Cardiac muscle cell (in vitro differentiated cells and primary cell): ENCODE measurements around the gene CNTN2. TPM values are rescaled to one million over a fixed set of nuclear protein-coding genes. Genes with fewer than 3 reads are reported as not detected.

Experiments
- DNase-seq, 2 donors: peaks; one replicate each; pipeline versions ENCODE4 v3.0.0 to v3.0.0-alpha.2; 2010 to 2017; ENCODE audit warnings: low read depth in 1 of 2, low spot score in 1 of 2
- H3K27ac ChIP-seq: fragments of 200-600 bp; sonication (generic); 2 replicates; pipeline ENCODE4 v1.5.1; 2016
- H3K27me3 ChIP-seq: fragments of 200-600 bp; sonication (generic); 2 replicates; pipeline ENCODE4 v1.6.0; 2016; ENCODE audit warnings: control low read depth
- H3K36me3 ChIP-seq: fragments of 200-600 bp; sonication (generic); 2 replicates; pipeline ENCODE4 v1.5.1; 2016; ENCODE audit warnings: control low read depth
- H3K4me1 ChIP-seq: fragments of 200-600 bp; sonication (generic); 2 replicates; pipeline ENCODE4 v1.8.1; 2017; ENCODE audit warnings: low read depth, mild to moderate bottlenecking, mixed run types
- H3K4me3 ChIP-seq: fragments of 200-600 bp; sonication (generic); 2 replicates; pipeline ENCODE4 v1.5.1; 2016; ENCODE audit warnings: mild to moderate bottlenecking
- H3K9me3 ChIP-seq: fragments of 200-600 bp; sonication (generic); 2 replicates; pipeline ENCODE4 v1.5.1; 2017; ENCODE audit warnings: low read depth, mild to moderate bottlenecking, control low read depth
- CTCF ChIP-seq: IDR thresholded peaks from 2 replicates; pipeline ENCODE4 v1.5.1; 2012; ENCODE audit warnings: low read depth, mild to moderate bottlenecking, low read length
- polyA plus RNA-seq: library from polyadenylated mRNA; unstranded; fragments of >200 nt; fragmentation: Nextera tagmentation; extraction: Ambion mirVana; gene quantifications from 2 replicates; pipeline ENCODE4 v1.2.1, GENCODE V29; 2016
- total RNA-seq: library from RNA; depleted of rRNA; stranded (reverse); fragments of >200 nt; gene quantifications from 2 replicates; pipeline ENCODE4 v1.2.3, GENCODE V29; 2016

CNTN2 gene
- total and polyA plus RNA-seq, 2 experiments from 2014 or later = not detected

- Histone ChIP-seq H3K4me3 (no peak overlapping the region), H3K36me3 (peaks cover 16% of the 10 kb centered on the region), H3K27me3 (no peaks in the 10 kb centered on the region), H3K9me3 (no peaks in the 10 kb centered on the region), H3K4me1 (no peaks in the 10 kb centered on the region), H3K27ac (no peak overlapping the region)
- no peak for DNase-seq
- TF ChIP-seq CTCF = no peak
Observed at GRCh38 chr1:205108464-205108863, 65.5 kb downstream of the CNTN2 start.

- peaks cover 21% of the 10 kb centered on the region for H3K36me3 ChIP-seq
- H3K27me3 ChIP-seq = no peaks in the 10 kb centered on the region
- no peaks in the 10 kb centered on the region for H3K4me1 ChIP-seq
- H3K9me3 ChIP-seq = no peaks in the 10 kb centered on the region
- H3K27ac ChIP-seq = no peak overlapping the region
- no peak overlapping the region for H3K4me3 ChIP-seq
- no peak for DNase-seq
- no peak for TF ChIP-seq CTCF
Observed at GRCh38 chr1:205109269-205109668, 66.3 kb downstream of the CNTN2 start.

- Histone ChIP-seq H3K4me1 (no peaks in the 10 kb centered on the region), H3K36me3 (peaks cover 21% of the 10 kb centered on the region), H3K27me3 (no peaks in the 10 kb centered on the region), H3K4me3 (no peak overlapping the region), H3K27ac (no peak overlapping the region), H3K9me3 (no peaks in the 10 kb centered on the region)
- DNase-seq = no peak
- TF ChIP-seq CTCF = no peak
Observed at GRCh38 chr1:205109711-205110110, 66.7 kb downstream of the CNTN2 start.

GRCh38 chr1:205111354-205111753 is 68.3 kb downstream of the CNTN2 start:
- no peak for DNase-seq
- peaks cover 18% of the 10 kb centered on the region for H3K36me3 ChIP-seq
- TF ChIP-seq CTCF = no peak

GRCh38 chr1:205118752-205119151 is 75.7 kb downstream of the CNTN2 start:
- no peaks in the 10 kb centered on the region for H3K9me3 ChIP-seq
- no peak for DNase-seq
- H3K4me1 ChIP-seq = peaks cover 7% of the 10 kb centered on the region
- H3K4me3 ChIP-seq = no peak overlapping the region
- H3K27me3 ChIP-seq = no peaks in the 10 kb centered on the region
- H3K36me3 ChIP-seq = peaks cover 13% of the 10 kb centered on the region
- no peak overlapping the region for H3K27ac ChIP-seq
- TF ChIP-seq CTCF = no peak

More at GRCh38 chr1:205111354-205111753, 68.3 kb downstream of the CNTN2 start:
- Histone ChIP-seq H3K9me3 (no peaks in the 10 kb centered on the region), H3K27ac (no peak overlapping the region), H3K4me1 (no peaks in the 10 kb centered on the region), H3K4me3 (no peak overlapping the region), H3K27me3 (no peaks in the 10 kb centered on the region)
